Peyer's patch (tissue), 4 donors: ENCODE measurements around the gene CTSC. TPM values are rescaled to one million over a fixed set of nuclear protein-coding genes. Genes with fewer than 3 reads are reported as not detected.

Source experiments
- DNase-seq, 3 donors: peaks; one replicate each; pipeline ENCODE4 v3.0.0-alpha.2; 2017 to 2019
- H3K27ac ChIP-seq, 4 donors: fragments of 200-600 bp; sonication (generic); one replicate each; pipeline ENCODE4 v1.5.1; 2016 to 2019
- H3K27me3 ChIP-seq, 2 donors: fragments of 200-600 bp; sonication (generic); one replicate each; pipeline ENCODE4 v1.5.1; 2019
- H3K36me3 ChIP-seq, 3 donors: fragments of 200-600 bp; sonication (generic); one replicate each; pipeline ENCODE4 v1.5.1; 2016 to 2019
- H3K4me1 ChIP-seq, 4 donors: fragments of 200-600 bp; sonication (generic); one replicate each; pipeline ENCODE4 v1.5.1; 2016 to 2019
- H3K4me3 ChIP-seq, 4 donors: fragments of 200-600 bp; sonication (generic); 1 replicate in 3 of 4; 2 replicates in 1 of 4; pipeline ENCODE4 v1.5.1; 2016 to 2019; ENCODE audit warnings: mild to moderate bottlenecking in 1 of 4
- H3K9me3 ChIP-seq, 4 donors: fragments of 200-600 bp; sonication (generic); one replicate each; pipeline ENCODE4 v1.5.1; 2016 to 2019; ENCODE audit warnings: mild to moderate bottlenecking in 1 of 4
- POLR2A ChIP-seq, 2 donors: fragments of 450-650 bp; IDR thresholded peaks; one replicate each; pipeline ENCODE4 v1.5.1; 2017; ENCODE audit warnings: antibody characterized with exemption in 2 of 2, mild to moderate bottlenecking in 2 of 2, moderate library complexity in 2 of 2
- total RNA-seq, 4 donors: library from RNA; depleted of rRNA; stranded (reverse); fragments of >200 nt; gene quantifications; one replicate each; pipeline ENCODE4 v1.1.0, GENCODE V29; 2016
- TF ChIP-seq, protein P1 (sequence below), 6 experiments: fragments of 450-650 bp in 4 of 6; fragments of 200-600 bp in 2 of 6; sonication (generic) in 1 of 6; IDR thresholded peaks; one replicate each; pipeline ENCODE4 v1.5.1; 2017 to 2019; ENCODE audit warnings: antibody characterized with exemption in 6 of 6, mild to moderate bottlenecking in 3 of 6, moderate library complexity in 1 of 6

Gene CTSC
- total RNA-seq, 4 donors from 2014 or later: 38.5 to 66.8 (median 43.0) TPM

DNA sequence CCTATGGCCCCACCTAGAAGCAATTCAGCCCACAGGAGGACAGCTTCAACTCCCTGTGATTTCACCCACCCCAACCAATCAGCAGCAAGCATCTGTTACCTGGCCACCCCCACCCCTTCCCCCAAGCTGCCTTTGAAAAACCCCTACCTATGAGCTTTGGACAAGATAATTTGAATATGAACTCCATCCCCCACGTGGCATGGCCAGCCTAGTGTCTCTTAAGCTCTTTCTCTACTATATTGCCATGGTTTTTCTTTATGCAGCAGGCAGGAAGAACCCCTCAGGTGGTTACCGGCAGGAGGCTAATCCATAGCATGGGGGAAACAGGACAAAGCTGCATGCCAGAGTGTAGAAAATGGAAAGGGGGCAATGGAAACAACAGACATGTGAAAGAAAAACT is 29.0 kb downstream of the CTSC start:
- no peak for TF ChIP-seq POLR2A (IDR thresholded peaks at IDR 0.05)
- TF ChIP-seq, protein P1, sequence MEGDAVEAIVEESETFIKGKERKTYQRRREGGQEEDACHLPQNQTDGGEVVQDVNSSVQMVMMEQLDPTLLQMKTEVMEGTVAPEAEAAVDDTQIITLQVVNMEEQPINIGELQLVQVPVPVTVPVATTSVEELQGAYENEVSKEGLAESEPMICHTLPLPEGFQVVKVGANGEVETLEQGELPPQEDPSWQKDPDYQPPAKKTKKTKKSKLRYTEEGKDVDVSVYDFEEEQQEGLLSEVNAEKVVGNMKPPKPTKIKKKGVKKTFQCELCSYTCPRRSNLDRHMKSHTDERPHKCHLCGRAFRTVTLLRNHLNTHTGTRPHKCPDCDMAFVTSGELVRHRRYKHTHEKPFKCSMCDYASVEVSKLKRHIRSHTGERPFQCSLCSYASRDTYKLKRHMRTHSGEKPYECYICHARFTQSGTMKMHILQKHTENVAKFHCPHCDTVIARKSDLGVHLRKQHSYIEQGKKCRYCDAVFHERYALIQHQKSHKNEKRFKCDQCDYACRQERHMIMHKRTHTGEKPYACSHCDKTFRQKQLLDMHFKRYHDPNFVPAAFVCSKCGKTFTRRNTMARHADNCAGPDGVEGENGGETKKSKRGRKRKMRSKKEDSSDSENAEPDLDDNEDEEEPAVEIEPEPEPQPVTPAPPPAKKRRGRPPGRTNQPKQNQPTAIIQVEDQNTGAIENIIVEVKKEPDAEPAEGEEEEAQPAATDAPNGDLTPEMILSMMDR (IDR thresholded peaks at IDR 0.05): no peak

DNA sequence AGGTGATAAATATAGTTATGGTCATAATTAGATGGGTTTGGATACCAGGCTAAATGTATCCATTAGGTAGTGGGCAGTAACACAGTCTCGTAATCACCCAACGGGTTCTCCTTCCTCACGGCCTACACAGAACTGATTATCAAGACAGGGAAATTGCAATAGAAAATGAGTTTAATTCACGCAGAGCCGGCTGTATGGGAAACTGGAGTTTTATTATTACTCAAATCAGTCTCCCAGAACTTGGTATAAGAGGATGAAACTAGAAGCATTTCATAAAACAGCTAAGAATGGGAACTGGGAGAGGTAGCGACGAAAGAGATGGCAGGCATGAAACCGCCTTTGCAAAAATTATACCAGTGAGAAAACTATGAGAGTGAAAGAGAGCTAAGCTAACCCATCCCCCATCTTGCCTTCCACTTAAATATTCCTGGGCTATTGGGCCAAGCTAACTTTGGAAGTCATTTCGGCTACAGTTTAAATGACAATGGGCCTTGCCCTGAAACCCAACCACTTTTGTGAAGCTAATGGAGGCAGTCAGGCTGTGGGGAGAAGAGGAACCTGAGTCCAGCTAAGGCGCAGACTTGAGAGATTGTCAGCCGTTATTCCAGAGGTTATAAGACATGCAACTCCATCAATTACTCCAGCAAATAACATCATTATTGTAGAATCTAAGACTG is 29.6 kb downstream of the CTSC start:
- TF ChIP-seq, protein P1 (IDR thresholded peaks at IDR 0.05): no peak
- Histone ChIP-seq H3K27ac (no peak overlapping the region), H3K9me3 (no peaks in the 10 kb centered on the region), H3K27me3 (no peaks in the 10 kb centered on the region), H3K4me3 (no peak overlapping the region), H3K4me1 (no peaks in the 10 kb centered on the region), H3K36me3 (peaks cover 0 to 15% (median 0%) of the 10 kb centered on the region in 3 donors)
- no peak for DNase-seq

More for the DNA sequence above, 29.0 kb downstream of the CTSC start:
- Histone ChIP-seq H3K27ac (no peak overlapping the region), H3K9me3 (no peaks in the 10 kb centered on the region), H3K27me3 (no peaks in the 10 kb centered on the region), H3K4me1 (no peaks in the 10 kb centered on the region), H3K4me3 (no peak overlapping the region), H3K36me3 (peaks cover 0 to 15% (median 0%) of the 10 kb centered on the region in 3 donors)
- no peak for DNase-seq

DNA sequence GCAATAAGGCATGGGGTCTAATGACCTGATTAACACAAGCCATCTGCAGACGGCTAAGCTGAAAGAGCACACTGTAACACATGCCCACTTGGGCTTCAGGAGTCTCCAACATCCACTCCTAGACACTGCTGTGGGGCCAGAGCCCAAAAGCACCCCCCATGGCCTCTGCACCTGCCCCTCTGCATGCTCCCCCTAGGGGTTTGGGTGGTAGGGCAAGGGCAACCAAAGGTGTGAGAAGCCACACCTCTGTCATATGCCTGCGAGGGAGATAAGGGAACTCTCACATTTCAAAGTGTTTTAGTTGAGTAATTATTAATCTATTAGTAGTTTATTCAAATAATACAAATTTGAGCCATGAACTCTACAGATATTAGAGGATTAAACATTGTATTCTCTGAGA is 30.8 kb downstream of the CTSC start:
- Histone ChIP-seq H3K27ac (no peak overlapping the region), H3K4me3 (no peak overlapping the region), H3K9me3 (no peaks in the 10 kb centered on the region), H3K36me3 (peaks cover 0 to 15% (median 0%) of the 10 kb centered on the region in 3 donors), H3K27me3 (no peaks in the 10 kb centered on the region), H3K4me1 (no peaks in the 10 kb centered on the region)
- TF ChIP-seq, protein P1 (IDR thresholded peaks at IDR 0.05): no peak
- TF ChIP-seq POLR2A (IDR thresholded peaks at IDR 0.05): no peak
- no peak for DNase-seq

DNA sequence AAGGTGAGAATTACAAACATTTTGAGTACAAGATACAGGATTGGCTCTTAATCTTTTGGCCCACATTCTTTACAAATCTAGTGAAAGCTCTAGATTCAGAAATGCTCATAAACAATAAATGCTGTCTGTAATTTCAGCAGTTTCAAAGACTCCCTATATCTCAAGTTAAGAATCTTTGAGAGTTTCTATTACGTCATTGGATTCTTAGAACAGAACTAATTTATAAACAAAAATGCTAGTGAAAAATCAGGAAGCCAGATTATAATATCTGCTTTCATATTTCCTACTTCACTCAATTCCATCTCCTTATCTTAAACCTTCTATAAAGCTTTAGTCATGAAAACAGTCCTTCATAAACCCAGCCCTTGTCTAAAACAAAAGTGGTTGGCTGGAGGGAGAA is 32.1 kb downstream of the CTSC start:
- H3K4me3 ChIP-seq: no peak overlapping the region
- no peaks in the 10 kb centered on the region for H3K27me3 ChIP-seq
- no peaks in the 10 kb centered on the region for H3K9me3 ChIP-seq
- peaks cover 0 to 15% (median 0%) of the 10 kb centered on the region in 3 donors for H3K36me3 ChIP-seq
- DNase-seq: no peak
- no peak for TF ChIP-seq POLR2A (IDR thresholded peaks at IDR 0.05)
- TF ChIP-seq, protein P1 (IDR thresholded peaks at IDR 0.05): no peak
- no peak overlapping the region for H3K27ac ChIP-seq
- no peaks in the 10 kb centered on the region for H3K4me1 ChIP-seq

DNA sequence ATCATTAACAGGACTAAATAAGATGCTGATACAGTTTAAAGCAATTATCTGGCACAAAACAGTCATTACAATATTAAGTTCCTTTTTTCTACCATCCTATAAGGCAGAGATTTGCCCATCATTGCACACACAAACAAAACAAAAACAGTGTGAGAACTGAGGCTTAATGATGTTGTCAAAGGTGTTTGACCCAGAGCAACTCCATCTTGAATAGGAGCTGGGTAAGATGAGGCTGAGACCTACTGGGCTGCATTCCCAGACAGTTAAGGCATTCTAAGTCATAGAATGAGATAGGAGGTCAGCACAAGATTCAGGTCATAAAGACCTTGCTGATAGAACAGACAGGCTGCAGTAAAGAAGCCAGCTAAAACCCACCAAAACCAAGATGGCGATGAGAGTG is 33.2 kb downstream of the CTSC start:
- no peaks in the 10 kb centered on the region for H3K4me1 ChIP-seq
- H3K4me3 ChIP-seq: no peak overlapping the region
- no peak overlapping the region for H3K27ac ChIP-seq
- no peak for TF ChIP-seq POLR2A (IDR thresholded peaks at IDR 0.05)
- TF ChIP-seq, protein P1 (IDR thresholded peaks at IDR 0.05): no peak
- DNase-seq: no peak
- H3K9me3 ChIP-seq: no peaks in the 10 kb centered on the region
- peaks cover 0 to 15% (median 0%) of the 10 kb centered on the region in 3 donors for H3K36me3 ChIP-seq
- H3K27me3 ChIP-seq: no peaks in the 10 kb centered on the region
